ELR (cell line): ENCODE measurements around the gene TMEM8B.

Experiments
- DNase-seq: peaks from one replicate; pipeline ENCODE4 v3.0.0-alpha.2; 2015; ENCODE audit warnings: low read depth

Gene TMEM8B

GRCh38 chr9:35812025-35812602 lies 16.9 kb upstream of the TMEM8B start, which contains the start of gene SPAG8:
TSS of gene SPAG8 (minus strand) at chr9:35812262. CDS start at chr9:35812147, 115 bp downstream.
- DNase-seq: peak; percentile 98

GRCh38 chr9:35813434-35814105 lies 15.5 kb upstream of the TMEM8B start:
- peak; percentile 81 for DNase-seq

GRCh38 chr9:35814106-35814840 lies 14.8 kb upstream of the TMEM8B start:
- DNase-seq: peak; percentile 79

- peak; percentile 100 for DNase-seq
These were observed 14.0 kb upstream of the TMEM8B start, which contains the start of gene HINT2 for GRCh38 chr9:35814841-35815543. TSS of gene HINT2 (minus strand) at chr9:35815042. CDS start at chr9:35814979, 63 bp downstream.

DNA sequence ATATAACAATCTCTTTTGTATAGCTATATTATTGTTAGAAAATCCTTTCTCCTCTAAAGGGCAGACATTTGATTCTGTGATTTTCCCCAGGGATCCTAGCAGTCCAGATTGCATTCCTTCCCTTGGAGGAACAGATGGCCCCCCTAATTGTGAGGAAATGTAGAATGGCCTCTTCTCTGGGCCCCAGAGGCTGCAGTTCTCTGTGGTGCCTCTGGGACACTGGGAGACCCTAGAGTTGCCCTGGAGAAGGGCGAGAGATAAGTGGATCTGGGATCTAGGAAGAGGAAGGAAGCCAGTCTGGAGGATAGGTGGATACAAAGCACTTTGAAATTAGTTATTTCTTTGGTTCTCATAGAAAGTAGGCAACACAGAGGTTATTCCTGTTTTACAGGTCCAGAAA lies 12.3 kb upstream of the TMEM8B start:
- DNase-seq: peak; percentile 52

GRCh38 chr9:35818341-35818740 lies 10.7 kb upstream of the TMEM8B start:
- DNase-seq: no peak

- peak; percentile 78 for DNase-seq
These were observed 9.0 kb upstream of the TMEM8B start for GRCh38 chr9:35820076-35820475.

GRCh38 chr9:35822926-35823325 lies 6.1 kb upstream of the TMEM8B start:
- DNase-seq: no peak

DNA sequence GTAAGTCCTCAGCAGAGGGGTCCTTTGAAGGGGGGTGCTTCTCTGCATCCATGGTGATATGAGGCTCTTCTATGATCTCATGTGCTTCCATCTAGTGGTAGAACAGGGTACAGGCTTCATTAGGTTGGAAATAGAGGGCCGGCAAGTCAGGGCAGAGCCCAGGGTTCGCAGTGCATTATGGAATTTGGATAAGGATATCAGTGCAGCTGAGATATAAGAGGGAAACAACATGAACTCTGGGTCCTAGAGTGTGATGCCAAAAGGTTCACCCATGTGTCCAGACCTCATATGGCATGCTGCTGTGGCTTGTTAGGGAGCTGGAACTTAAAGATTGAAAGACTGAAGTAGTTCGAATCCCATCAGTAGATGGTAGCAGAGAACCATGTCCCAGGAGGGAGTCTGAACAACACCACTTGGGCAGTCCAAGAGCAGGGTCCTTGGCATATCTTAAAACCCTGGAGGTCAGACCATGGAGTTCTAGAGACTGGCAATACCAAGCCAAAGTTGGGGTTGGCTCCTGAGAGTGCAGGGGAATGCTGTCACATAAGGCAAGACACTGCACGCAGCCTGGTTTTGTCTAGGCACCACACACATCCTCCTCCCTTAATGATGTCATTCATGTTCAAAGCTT lies 2.8 kb upstream of the TMEM8B start:
- DNase-seq: peak; percentile 78

GRCh38 chr9:35827486-35827885 lies 1.5 kb upstream of the TMEM8B start:
- peak; percentile 59 for DNase-seq

DNA sequence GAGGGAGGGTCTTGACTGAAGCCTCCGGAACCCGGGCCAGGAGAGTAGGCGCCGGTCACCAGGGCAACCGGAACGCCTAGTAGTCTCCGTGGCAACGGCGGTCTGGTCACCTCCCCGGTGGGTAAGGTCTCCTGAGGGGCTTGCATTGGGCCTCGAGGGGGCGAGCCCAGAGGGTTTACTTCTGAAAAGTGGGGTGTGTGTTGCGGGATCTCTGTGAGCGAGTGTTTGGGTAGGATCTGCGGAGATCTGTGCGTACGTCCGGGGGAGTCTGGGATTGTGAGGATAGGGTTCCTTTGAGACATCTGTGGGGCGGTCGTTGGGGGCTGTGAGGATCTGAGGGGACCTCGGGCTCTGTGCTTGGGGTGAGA lies 328 bp upstream of the TMEM8B start, which contains the start of gene FAM221B:
Gene FAM221B, minus strand, starts transcription at position 17 of the 368 bp plus-strand sequence. CDS start 2,571 bp downstream, outside the sequence.
- peak; percentile 27 for DNase-seq

GRCh38 chr9:35829764-35830096 lies 702 bp downstream of the TMEM8B start:
- DNase-seq: no peak

DNA sequence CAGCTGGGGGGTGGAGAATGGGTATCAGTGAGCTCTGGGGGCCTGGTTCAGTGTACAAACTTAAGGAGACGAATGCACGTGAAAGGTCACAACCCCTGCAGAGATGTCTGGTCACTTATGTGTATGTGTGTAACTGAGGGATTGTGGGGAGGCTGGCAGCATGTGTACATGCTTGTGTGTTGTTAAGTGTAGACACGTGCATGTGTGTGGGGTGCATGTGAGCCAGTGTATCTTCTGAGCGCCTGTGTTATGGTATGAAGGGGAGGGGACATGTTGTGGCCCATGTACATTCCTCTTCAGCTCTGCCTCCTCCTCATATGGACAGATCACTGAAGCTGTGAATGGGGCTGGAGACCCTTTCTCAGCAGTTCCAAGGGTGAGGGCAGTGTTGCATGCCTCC lies 2.0 kb downstream of the TMEM8B start:
- no peak for DNase-seq

DNA sequence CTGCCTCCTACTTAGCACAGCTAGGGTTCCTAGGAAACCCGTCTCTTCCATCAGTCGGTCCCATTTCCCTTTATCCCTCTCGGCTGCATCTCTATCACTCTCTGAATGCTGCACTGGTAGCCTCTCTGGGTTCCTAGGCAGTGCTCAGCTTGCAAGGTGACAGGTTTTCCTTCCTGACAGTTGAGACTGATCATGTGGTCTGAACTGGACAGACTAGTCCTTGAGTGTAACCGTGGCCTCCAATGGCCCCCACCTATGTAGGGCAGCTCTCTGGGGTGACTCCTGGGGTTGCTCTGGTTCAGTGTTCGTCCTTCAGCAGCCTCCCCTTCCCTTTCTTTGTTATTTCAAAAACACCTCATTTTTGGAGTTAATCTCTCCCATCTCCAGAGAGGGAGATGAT lies 3.8 kb downstream of the TMEM8B start:
- DNase-seq: no peak

DNA sequence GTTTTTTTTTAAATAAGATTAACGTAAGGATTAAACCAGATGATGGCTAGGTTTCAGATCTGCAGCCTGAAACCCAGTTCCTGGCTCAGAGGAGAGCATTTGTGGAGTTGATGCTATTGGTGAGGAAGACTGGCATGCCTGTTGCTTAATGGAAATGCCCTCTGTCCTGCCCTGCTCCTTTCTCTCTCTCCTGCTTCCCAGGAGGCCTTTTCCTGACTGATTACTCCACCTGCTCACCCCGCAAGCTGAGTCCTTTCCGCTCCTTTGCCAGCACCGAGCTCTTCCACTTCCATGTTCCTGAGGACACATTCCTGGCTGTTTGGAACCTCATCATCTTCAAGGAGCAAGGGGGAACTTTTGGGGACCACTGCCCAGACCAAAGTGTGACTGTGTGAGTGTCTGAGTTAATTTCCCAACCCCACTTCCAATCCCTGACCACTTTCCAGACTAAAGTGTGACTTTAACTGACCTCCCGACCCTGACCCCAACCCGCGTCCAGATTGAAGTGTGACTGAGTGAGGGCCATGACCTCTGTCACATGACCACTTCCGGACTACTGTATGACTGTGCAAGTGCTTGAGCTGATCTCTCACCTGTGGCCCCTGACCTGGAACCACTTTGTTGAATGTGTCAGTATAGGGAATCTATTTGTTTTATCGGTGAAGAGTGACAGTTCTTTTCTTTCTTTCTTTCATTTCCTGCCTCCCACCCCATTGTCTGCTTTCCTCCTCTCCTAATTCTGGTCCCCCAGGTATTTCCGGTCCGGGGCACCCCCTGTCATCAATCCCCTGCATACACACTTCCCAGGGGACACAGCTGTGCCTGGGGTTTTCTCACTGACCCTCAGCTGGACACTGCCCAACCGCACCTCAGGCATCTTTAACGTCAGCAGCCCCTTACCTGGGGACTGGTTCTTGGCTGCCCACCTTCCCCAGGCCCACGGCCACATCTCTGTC lies 5.5 kb downstream of the TMEM8B start:
- no peak for DNase-seq

GRCh38 chr9:35835216-35835632 lies 6.2 kb downstream of the TMEM8B start:
- DNase-seq: no peak

GRCh38 chr9:35835766-35836165 lies 6.7 kb downstream of the TMEM8B start:
- DNase-seq: no peak

DNA sequence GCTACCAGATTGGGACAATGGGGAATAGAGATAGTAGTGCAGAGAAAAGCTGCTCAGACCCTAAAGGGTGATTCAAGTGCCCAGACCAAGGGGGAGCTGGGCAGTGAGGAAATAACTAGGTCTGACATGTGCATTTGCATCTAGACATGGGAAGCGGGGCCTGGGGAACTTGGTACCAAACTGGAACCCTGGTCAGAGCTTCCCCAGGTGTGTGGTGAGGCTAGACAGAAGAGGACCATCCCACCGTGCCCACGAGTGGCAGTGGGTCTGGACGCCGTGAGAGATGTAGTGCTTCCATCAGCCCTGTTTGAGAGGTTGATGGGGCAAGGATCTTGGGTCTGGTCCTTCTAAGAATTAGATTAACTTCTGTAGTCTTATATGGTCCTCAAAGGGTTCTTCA lies 7.6 kb downstream of the TMEM8B start:
- no peak for DNase-seq

GRCh38 chr9:35839926-35840325 lies 10.9 kb downstream of the TMEM8B start:
- DNase-seq: no peak

DNA sequence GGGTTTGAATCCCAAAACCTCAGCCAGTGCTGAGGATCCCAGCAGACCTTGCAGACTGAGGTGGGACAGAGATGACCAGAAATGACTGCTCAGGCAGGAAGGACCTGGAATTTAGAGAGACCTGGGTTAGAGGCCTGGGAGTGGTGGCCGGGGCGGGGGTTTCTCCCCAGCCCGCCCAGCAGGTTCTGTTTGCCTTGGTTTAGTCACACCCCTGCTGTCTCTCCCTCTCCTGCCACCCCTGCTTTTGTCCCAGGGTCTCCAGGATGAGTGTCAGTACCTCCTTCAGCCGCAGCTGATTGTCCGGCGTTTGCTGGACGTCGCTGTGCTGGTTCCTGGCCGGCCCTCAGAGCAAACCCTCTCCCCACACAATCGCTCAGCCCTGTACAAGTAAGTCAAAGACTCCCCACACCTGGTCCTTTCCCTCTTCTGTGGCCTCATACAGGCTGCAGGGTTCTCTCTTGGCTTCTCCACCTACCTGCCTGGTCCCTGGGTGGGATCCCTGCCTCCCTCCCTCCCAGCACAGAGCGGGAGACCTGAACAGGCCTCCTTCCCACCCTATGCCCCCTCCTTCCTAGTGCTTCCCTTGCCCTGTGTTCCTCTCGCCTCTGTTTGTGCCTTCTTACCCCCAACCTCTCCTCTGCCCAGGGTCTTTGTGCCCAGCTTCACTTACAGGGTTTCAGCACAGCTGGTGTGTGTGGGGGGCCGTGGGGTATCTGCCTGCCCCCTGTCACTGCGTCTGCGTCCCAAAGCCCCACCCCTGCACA lies 12.0 kb downstream of the TMEM8B start:
- no peak for DNase-seq
